Activated CD8-positive, alpha-beta T cell treated with anti-CD3 and anti-CD28 coated beads for 36 hours (primary cell): ENCODE results near the gene ZNF629. TPM values are rescaled to one million over a fixed set of nuclear protein-coding genes. Genes with fewer than 3 reads are reported as not detected.
A peak's percentile ranks its signal among the peaks of the same experiment; 100 is the strongest.

ENCODE experiments used
- ATAC-seq: fragments of 200-7000 bp; cut with Tn5 transposase; one replicate; pipeline ENCODE4 v1.10.0; 2021; ENCODE audit warnings: mild to moderate bottlenecking, moderate library complexity
- CTCF ChIA-PET: fragments of 350-600 bp; sonication (Branson Sonifier 250); formaldehyde crosslinking; loops from one replicate; lab custom pipeline; 2021; ENCODE audit warnings: antibody characterized with exemption; lab: Charles Lee
- POLR2A ChIA-PET: fragments of 350-600 bp; sonication (Branson Sonifier 250); formaldehyde crosslinking; loops from one replicate; lab custom pipeline; 2021; ENCODE audit warnings: antibody characterized with exemption; lab: Charles Lee
- DNase-seq: peaks from one replicate; pipeline ENCODE4 v3.0.0-alpha.2; 2020
- H3K27ac Mint-ChIP-seq: one replicate; pipeline ENCODE4 v1.8.0; 2021; ENCODE audit warnings: mild to moderate bottlenecking, mixed read lengths
- H3K27me3 Mint-ChIP-seq: one replicate; pipeline ENCODE4 v1.8.0; 2021; ENCODE audit warnings: mixed read lengths
- H3K36me3 Mint-ChIP-seq: one replicate; pipeline ENCODE4 v1.8.0; 2021; ENCODE audit warnings: low read depth, mixed read lengths
- H3K4me1 Mint-ChIP-seq: one replicate; pipeline ENCODE4 v1.8.0; 2021; ENCODE audit warnings: low read depth, mixed read lengths
- H3K4me3 Mint-ChIP-seq: one replicate; pipeline ENCODE4 v1.8.0; 2021; ENCODE audit warnings: mild to moderate bottlenecking, moderate library complexity, mixed read lengths
- H3K9me3 Mint-ChIP-seq: one replicate; pipeline ENCODE4 v1.8.0; 2021; ENCODE audit warnings: mixed read lengths
- intact Hi-C: fragments of 100-400 bp; cut with micrococcal nuclease; formaldehyde crosslinking; loops from one replicate; pipeline ENCODE4 v1.10.0; 2022
- total RNA-seq, 2 experiments: library from RNA; stranded (reverse); gene quantifications; one replicate each; pipeline ENCODE4 v1.2.3, GENCODE V29; 2021
- TF ChIP-seq, protein P1 (sequence below): fragments of 200-600 bp; IDR thresholded peaks from one replicate; pipeline ENCODE4 v1.8.0; 2022; ENCODE audit warnings: antibody characterized with exemption, mild to moderate bottlenecking

ZNF629 gene
- total RNA-seq: 1 to 10 TPM; 2.8 to 3.2 TPM

DNA sequence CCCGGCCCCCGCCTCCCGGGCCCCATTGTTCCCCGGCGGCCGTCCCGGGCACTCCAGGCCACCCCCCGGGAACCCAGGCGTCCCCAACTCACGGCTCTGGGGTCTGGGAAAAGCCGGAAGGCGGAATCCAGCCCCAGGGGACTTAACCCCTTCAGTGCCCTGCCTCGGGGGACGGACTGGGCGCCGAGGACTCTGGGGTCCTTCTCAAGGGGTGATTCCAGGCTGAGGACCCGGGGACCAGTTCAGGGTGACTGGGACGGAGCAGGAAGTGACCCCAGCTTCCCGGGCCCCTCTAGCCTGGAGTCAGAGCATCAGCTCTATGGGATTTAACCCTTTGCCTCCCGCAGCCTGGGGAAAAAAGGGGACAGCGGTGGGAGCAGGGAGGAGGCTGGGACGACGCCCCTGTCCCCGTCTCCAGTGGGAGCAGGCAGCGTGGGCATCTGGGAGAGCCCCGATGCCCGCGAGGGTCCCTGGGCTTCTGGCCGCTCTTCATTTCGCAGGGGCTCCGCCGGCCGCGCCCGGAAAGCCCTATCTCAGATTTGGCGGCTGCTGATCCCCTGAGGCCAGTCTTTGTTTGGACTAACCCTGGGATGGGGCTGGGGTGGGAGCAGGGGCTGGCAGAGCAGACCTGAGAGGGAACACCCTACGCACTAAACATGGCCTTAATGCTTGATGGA is at the start of gene ZNF629:
Gene ZNF629, minus strand, starts transcription at position 270 of the 677 bp plus-strand sequence. CDS start 2,723 bp downstream, outside the sequence.
- ATAC-seq (peak; percentile 60), DNase-seq (peak; percentile 30)
- CTCF ChIA-PET: interaction anchor here (1.0 kb wide), 1 partner anchor 27 kb away, joined by 4 read pairs; no protein-coding TSS in a partner anchor
- H3K9me3 Mint-ChIP-seq: no peaks in the 10 kb centered on the region
- H3K36me3 Mint-ChIP-seq: peaks cover 4% of the 10 kb centered on the region
- H3K4me1 Mint-ChIP-seq: peaks cover 11% of the 10 kb centered on the region
- POLR2A ChIA-PET: interaction anchor here (0.6 to 1.8 kb wide), 5 partner anchors 10 to 71 kb away, joined by 3 to 5 read pairs (median 3); no protein-coding TSS in a partner anchor
- peak within 1 kb of the TSS; percentile 83 for H3K4me3 Mint-ChIP-seq
- peak within 1 kb of the TSS; percentile 46 for H3K27ac Mint-ChIP-seq
- no peaks in the 10 kb centered on the region for H3K27me3 Mint-ChIP-seq
- TF ChIP-seq, protein P1, sequence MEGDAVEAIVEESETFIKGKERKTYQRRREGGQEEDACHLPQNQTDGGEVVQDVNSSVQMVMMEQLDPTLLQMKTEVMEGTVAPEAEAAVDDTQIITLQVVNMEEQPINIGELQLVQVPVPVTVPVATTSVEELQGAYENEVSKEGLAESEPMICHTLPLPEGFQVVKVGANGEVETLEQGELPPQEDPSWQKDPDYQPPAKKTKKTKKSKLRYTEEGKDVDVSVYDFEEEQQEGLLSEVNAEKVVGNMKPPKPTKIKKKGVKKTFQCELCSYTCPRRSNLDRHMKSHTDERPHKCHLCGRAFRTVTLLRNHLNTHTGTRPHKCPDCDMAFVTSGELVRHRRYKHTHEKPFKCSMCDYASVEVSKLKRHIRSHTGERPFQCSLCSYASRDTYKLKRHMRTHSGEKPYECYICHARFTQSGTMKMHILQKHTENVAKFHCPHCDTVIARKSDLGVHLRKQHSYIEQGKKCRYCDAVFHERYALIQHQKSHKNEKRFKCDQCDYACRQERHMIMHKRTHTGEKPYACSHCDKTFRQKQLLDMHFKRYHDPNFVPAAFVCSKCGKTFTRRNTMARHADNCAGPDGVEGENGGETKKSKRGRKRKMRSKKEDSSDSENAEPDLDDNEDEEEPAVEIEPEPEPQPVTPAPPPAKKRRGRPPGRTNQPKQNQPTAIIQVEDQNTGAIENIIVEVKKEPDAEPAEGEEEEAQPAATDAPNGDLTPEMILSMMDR: no peak
- intact Hi-C loops: no loop called here

DNA sequence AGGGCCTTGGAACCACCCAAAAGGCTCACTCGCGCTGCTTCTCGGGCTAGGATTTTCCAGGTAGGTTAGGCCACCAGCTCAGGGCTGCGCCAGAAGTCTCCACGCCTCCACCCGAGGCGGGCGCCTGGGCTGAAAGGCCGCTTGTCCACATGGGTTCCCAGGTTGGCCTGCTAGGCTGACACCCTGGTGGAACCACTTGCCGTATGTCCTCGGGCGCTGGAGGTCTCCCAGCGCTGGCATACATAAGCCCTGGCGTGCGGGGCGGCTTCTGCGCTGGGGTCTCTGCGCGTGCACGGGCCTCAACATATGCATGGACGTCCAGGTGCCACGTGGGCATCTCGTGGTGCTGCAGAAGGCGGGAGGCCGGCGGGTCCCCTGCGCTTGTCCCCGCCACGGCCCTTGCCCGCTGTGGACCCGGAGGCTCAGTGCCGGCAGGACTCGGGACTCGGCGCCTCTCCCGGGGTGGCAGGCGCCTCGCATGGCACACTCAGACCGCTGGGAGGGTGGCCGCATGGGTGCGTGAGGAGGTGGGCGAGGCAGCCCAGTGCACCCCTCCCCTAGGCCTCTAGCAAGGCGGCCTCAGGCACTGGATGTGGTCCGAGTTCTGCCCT is 47.2 kb upstream of the ZNF629 start:
- Mint-ChIP-seq H3K27me3 (no peaks in the 10 kb centered on the region), H3K4me1 (no peaks in the 10 kb centered on the region), H3K36me3 (no peaks in the 10 kb centered on the region), H3K4me3 (no peak overlapping the region), H3K27ac (no peak overlapping the region), H3K9me3 (no peaks in the 10 kb centered on the region)
- intact Hi-C loops: no loop called here
- POLR2A ChIA-PET: interaction anchor here (0.8 to 1.3 kb wide), 2 partner anchors 11 to 12 kb away, joined by 3 read pairs; no protein-coding TSS in a partner anchor
- DNase-seq (no peak), ATAC-seq (no peak)
- CTCF ChIA-PET: interaction anchor here (2.6 kb wide), 1 partner anchor 11 kb away, joined by 10 read pairs; no protein-coding TSS in a partner anchor
- TF ChIP-seq, protein P1: no peak

DNA sequence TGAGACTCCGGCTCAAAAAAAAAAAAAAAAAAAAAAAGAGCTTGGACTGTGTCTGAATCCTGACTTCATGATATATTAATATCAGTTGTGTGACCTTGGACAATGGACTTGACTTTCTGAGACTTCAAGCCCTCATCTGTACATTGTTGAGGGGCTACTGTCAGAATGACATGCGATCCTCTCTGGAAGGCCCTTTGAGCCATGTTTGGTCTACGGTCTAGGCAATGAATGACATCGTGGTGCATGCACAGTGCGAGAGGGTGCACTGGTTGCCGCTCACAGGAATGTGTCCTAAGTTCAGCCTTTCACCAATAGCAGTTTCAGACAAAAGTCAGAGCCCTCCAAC is 43.0 kb upstream of the ZNF629 start:
- ChIA-PET POLR2A (no interaction called here), CTCF (interaction anchor here (1.5 kb wide), 1 partner anchor 16 kb away, joined by 5 read pairs; no protein-coding TSS in a partner anchor)
- no peaks in the 10 kb centered on the region for H3K4me1 Mint-ChIP-seq
- no peak overlapping the region for H3K4me3 Mint-ChIP-seq
- intact Hi-C loops: no loop called here
- TF ChIP-seq, protein P1: no peak
- ATAC-seq (no peak), DNase-seq (no peak)
- H3K9me3 Mint-ChIP-seq: no peaks in the 10 kb centered on the region
- peaks cover 4% of the 10 kb centered on the region for H3K27me3 Mint-ChIP-seq
- no peaks in the 10 kb centered on the region for H3K36me3 Mint-ChIP-seq
- H3K27ac Mint-ChIP-seq: no peak overlapping the region

DNA sequence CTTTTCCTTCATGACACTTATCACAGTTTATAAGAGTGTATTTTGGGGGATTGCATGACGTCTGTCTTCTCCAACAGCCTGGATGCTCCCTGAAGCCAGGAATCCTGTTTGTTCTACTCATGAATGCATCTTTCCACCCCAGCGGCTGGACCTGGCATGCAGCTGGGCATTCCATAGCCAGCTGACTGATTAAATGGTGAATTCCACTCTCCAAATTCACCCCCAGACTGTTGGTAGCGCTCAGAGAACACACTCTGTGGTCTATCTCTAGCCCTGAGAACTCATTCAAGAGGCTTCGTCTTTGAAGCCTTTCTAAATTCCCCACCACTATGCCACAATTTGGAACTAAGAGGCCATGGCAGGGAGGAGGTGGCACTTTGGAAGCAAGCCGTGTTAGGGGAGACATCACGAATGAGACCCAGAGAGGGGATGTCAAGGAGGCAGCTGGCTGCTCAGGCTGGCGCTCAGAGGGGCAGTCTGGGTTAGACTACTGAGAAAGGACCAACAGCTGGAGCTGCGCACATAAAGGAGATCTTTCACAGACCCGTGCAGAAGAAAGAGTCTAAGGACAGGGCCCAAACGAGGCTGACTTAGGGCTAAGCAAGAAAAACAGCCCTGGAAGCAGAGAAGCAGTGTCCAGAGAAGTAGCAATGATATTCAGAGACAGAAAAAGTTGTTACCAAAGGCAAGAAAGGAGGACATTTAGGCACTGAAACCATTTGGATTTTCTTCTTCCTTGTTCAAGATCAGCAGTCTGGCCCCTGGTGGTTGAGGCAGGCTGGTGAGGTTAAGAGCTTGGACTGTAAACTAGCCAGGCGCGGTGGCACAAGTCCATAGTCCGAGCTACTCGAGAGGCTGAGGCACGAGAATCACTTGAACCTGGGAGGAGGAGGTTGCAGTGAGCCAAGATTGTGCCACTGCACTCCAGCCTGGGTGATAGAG is 42.4 kb upstream of the ZNF629 start:
- Mint-ChIP-seq H3K4me3 (no peak overlapping the region), H3K36me3 (no peaks in the 10 kb centered on the region), H3K4me1 (no peaks in the 10 kb centered on the region), H3K27ac (no peak overlapping the region), H3K9me3 (no peaks in the 10 kb centered on the region), H3K27me3 (peaks cover 4% of the 10 kb centered on the region)
- no peak for DNase-seq
- ATAC-seq: no peak
- TF ChIP-seq, protein P1: no peak
- CTCF ChIA-PET: no interaction called here
- POLR2A ChIA-PET: no interaction called here
- intact Hi-C loops: no loop called here
